ENCODE data around the gene AHSA1.

- no peak for TF ChIP-seq POLR2A (IDR thresholded peaks at IDR 0.05)
- no peak for TF ChIP-seq POLR2AphosphoS5 (IDR thresholded peaks at IDR 0.05)
- no peak for TF ChIP-seq CTCF (IDR thresholded peaks at IDR 0.05)
These were observed 507 bp downstream of the AHSA1 start for GRCh38 chr14:77458249-77458950.

Measured in sigmoid colon (tissue), 4 donors.